Suprapubic skin (tissue), 3 donors: ENCODE data around the gene DNAI4.

Experiments
- EP300 ChIP-seq: sonication (generic); formaldehyde crosslinking; IDR thresholded peaks from one replicate; pipeline ENCODE4 v1.6.1; 2017; ENCODE audit warnings: antibody characterized with exemption
- POLR2A ChIP-seq, 2 donors: fragments of 450-650 bp; IDR thresholded peaks; one replicate each; pipeline ENCODE4 v1.6.1; 2017; ENCODE audit warnings: antibody characterized with exemption in 2 of 2, mild to moderate bottlenecking in 2 of 2, moderate library complexity in 2 of 2
- TF ChIP-seq, protein P1 (sequence below), 2 donors: fragments of 200-600 bp in 1 of 2; fragments of 450-650 bp in 1 of 2; sonication (generic) in 1 of 2; IDR thresholded peaks; one replicate each; pipeline ENCODE4 v1.5.1; 2016 to 2019; ENCODE audit warnings: antibody characterized with exemption in 2 of 2, mild to moderate bottlenecking in 1 of 2, moderate library complexity in 1 of 2

DNA sequence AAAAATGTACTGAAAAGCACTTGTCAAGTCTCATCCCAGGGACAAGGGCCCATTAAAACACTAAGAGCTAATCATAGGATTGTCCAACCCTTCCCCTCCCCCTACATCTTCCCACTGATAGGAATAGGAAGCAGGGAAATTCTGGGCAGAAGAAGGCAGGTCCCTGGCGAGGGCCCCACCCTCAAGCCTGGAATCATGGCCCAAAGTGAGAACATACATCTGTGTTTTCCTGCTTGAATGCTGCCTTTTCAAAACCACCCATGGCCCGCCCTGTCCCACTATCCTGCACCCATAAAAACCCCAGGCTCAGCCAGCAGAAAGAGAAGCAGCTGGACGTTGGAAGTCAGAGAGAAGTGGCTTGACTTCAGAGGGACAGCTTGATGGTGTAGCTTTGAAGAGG lies 4.8 kb downstream of the DNAI4 start:
- TF ChIP-seq, protein P1, sequence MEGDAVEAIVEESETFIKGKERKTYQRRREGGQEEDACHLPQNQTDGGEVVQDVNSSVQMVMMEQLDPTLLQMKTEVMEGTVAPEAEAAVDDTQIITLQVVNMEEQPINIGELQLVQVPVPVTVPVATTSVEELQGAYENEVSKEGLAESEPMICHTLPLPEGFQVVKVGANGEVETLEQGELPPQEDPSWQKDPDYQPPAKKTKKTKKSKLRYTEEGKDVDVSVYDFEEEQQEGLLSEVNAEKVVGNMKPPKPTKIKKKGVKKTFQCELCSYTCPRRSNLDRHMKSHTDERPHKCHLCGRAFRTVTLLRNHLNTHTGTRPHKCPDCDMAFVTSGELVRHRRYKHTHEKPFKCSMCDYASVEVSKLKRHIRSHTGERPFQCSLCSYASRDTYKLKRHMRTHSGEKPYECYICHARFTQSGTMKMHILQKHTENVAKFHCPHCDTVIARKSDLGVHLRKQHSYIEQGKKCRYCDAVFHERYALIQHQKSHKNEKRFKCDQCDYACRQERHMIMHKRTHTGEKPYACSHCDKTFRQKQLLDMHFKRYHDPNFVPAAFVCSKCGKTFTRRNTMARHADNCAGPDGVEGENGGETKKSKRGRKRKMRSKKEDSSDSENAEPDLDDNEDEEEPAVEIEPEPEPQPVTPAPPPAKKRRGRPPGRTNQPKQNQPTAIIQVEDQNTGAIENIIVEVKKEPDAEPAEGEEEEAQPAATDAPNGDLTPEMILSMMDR (IDR thresholded peaks at IDR 0.05): no peak
- TF ChIP-seq EP300 (no peak), POLR2A (IDR thresholded peaks at IDR 0.05) (no peak)
